MM.1S (cell line): ENCODE measurements around the gene MICAL2.

ENCODE experiments used
- DNase-seq: peaks from one replicate; pipeline ENCODE4 v3.0.0-alpha.2; 2015
- H2AFZ ChIP-seq: fragments of 300-600 bp; sonication (generic); 2 replicates; pipeline ENCODE4 v1.6.0; 2016; ENCODE audit warnings: antibody characterized with exemption, low read length
- H3F3A ChIP-seq: fragments of 300-600 bp; sonication (generic); 2 replicates; pipeline ENCODE4 v1.6.1; 2016; ENCODE audit warnings: mild to moderate bottlenecking, antibody characterized with exemption, low read length, moderate library complexity, mixed read lengths; ENCODE audit not compliant: insufficient read depth
- H3K27ac ChIP-seq: fragments of 300-600 bp; sonication (generic); 2 replicates; pipeline ENCODE4 v1.5.1; 2016; ENCODE audit warnings: mild to moderate bottlenecking, low read length
- H3K27me3 ChIP-seq: fragments of 300-600 bp; sonication (generic); replicated peaks from 2 replicates; pipeline ENCODE4 v1.6.0; 2016; ENCODE audit warnings: low read length; ENCODE audit not compliant: insufficient read depth
- H3K36me3 ChIP-seq: fragments of 300-600 bp; sonication (generic); replicated peaks from 2 replicates; pipeline ENCODE4 v1.6.1; 2016; ENCODE audit warnings: mild to moderate bottlenecking, low read length, mixed read lengths; ENCODE audit not compliant: insufficient read depth
- H3K4me1 ChIP-seq: fragments of 300-600 bp; sonication (generic); 2 replicates; pipeline ENCODE4 v1.6.1; 2016; ENCODE audit warnings: low read length, mixed read lengths
- H3K4me2 ChIP-seq: fragments of 300-600 bp; sonication (generic); 2 replicates; pipeline ENCODE4 v1.6.0; 2016; ENCODE audit warnings: low read depth, low read length
- H3K4me3 ChIP-seq: fragments of 300-600 bp; sonication (generic); 2 replicates; pipeline ENCODE4 v1.5.1; 2016; ENCODE audit warnings: low read length, mixed read lengths
- H3K79me2 ChIP-seq: fragments of 300-600 bp; sonication (generic); 2 replicates; pipeline ENCODE4 v1.6.1; 2016; ENCODE audit warnings: mixed run types, low read length, mixed read lengths
- H3K9ac ChIP-seq: fragments of 300-600 bp; sonication (generic); 2 replicates; pipeline ENCODE4 v1.6.1; 2016; ENCODE audit warnings: low read length, mixed read lengths
- H3K9me2 ChIP-seq: fragments of 300-600 bp; sonication (generic); replicated peaks from 2 replicates; pipeline ENCODE4 v1.6.1; 2016; ENCODE audit warnings: mild to moderate bottlenecking, low read length, mixed read lengths; ENCODE audit not compliant: insufficient read depth
- H3K9me3 ChIP-seq: fragments of 300-600 bp; sonication (generic); replicated peaks from 2 replicates; pipeline ENCODE4 v1.6.1; 2016; ENCODE audit warnings: mild to moderate bottlenecking, low read length, mixed read lengths; ENCODE audit not compliant: insufficient read depth
- H4K20me1 ChIP-seq: fragments of 300-600 bp; sonication (generic); 2 replicates; pipeline ENCODE4 v1.6.1; 2016; ENCODE audit warnings: mild to moderate bottlenecking, low read length, moderate library complexity, mixed read lengths; ENCODE audit not compliant: insufficient read depth
- EZH2 ChIP-seq: fragments of 300-600 bp; sonication (generic); optimal IDR thresholded peaks from 2 replicates; pipeline ENCODE3; 2017; ENCODE audit warnings: low read depth, mild to moderate bottlenecking, antibody characterized with exemption, low read length, mixed read lengths
- EZH2phosphoT487 ChIP-seq: fragments of 300-600 bp; sonication (generic); IDR thresholded peaks from 2 replicates; pipeline ENCODE4 v1.6.1; 2018; ENCODE audit warnings: antibody characterized with exemption, low read length
- TF ChIP-seq, protein P1 (sequence below): fragments of 300-600 bp; sonication (generic); IDR thresholded peaks from 2 replicates; pipeline ENCODE4 v1.5.1; 2016; ENCODE audit warnings: antibody characterized with exemption, low read length, mixed read lengths

Gene MICAL2

DNA sequence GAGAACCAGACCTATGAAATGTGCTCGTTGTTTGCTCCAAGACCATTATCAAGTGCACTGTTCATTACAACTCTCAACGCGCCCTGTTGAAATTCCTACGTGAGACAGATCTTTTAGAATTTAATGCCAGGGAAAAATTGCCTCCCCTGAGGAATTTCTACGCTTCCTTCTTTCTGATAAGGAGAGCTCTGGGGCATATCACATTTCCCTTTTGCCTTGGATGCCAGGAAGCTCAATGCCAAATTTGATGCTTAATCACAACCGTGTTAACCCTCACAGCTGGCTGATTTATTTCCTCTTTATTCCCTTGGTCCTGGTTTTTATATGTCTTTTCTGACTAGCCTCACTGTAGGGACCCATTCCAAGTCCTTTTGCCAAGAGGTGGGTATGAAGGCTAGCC lies 109.4 kb downstream of the MICAL2 start:
- Histone ChIP-seq H2AFZ (no peak overlapping the region), H3K4me3 (no peak overlapping the region), H3K36me3 (no peaks in the 10 kb centered on the region), H3K9ac (no peak overlapping the region), H3K9me3 (no peaks in the 10 kb centered on the region), H3K79me2 (no peaks in the 10 kb centered on the region), H3K27ac (no peak overlapping the region), H3K4me1 (peaks cover 14% of the 10 kb centered on the region), H3F3A (no peaks in the 10 kb centered on the region), H3K4me2 (no peak overlapping the region), H3K27me3 (no peaks in the 10 kb centered on the region), H4K20me1 (no peaks in the 10 kb centered on the region), H3K9me2 (no peaks in the 10 kb centered on the region)
- DNase-seq, result no peak
- no peak for TF ChIP-seq EZH2phosphoT487
- TF ChIP-seq EZH2, result no peak
- TF ChIP-seq, protein P1, sequence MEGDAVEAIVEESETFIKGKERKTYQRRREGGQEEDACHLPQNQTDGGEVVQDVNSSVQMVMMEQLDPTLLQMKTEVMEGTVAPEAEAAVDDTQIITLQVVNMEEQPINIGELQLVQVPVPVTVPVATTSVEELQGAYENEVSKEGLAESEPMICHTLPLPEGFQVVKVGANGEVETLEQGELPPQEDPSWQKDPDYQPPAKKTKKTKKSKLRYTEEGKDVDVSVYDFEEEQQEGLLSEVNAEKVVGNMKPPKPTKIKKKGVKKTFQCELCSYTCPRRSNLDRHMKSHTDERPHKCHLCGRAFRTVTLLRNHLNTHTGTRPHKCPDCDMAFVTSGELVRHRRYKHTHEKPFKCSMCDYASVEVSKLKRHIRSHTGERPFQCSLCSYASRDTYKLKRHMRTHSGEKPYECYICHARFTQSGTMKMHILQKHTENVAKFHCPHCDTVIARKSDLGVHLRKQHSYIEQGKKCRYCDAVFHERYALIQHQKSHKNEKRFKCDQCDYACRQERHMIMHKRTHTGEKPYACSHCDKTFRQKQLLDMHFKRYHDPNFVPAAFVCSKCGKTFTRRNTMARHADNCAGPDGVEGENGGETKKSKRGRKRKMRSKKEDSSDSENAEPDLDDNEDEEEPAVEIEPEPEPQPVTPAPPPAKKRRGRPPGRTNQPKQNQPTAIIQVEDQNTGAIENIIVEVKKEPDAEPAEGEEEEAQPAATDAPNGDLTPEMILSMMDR, result no peak

DNA sequence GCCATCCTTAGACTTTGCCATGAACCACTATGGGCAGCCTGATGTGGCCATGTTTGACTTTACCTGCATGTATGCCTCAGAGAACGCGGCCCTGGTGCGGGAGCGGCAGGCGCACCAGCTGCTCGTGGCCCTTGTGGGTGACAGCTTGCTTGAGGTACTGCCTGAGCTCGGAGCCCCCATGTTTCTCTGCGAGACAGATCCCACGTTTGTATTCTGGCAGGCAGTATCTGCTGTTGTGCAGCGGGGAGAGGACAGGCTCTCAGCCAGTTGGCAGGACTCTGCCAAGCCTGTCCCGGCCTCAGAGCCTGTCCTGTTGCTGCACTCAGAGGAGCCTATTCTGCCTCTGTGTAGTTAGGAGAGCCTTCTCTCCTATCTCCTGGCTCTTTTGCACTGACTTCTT lies 109.9 kb downstream of the MICAL2 start:
- no peak overlapping the region for H3K27ac ChIP-seq

DNA sequence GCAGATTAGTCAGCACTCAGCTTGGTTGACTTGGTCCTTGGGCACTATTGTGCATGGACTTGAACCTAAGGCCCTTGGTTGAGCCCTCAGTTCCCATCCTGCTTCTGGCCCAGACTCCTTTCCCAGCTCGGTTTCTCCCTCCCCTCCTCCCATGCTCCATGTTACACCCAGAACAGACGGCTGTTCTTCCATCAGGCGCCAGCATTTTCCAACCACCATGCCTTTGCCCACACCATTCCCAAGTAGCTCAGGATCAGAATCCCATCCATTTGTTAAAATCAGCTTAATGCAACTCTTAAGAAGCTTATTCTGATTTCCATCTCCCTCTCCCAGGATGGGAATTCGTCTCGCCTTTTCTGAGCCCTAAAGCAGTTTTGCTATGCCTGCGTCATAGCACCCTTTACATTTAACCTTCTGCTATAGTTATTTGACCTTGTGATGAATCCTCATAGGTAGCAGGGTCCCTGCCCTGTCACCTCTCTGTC lies 110.7 kb downstream of the MICAL2 start:
- peaks cover 19% of the 10 kb centered on the region for H3K4me1 ChIP-seq
- no peaks in the 10 kb centered on the region for H3K9me3 ChIP-seq
- H3K4me2 ChIP-seq, result no peak overlapping the region
- no peaks in the 10 kb centered on the region for H3F3A ChIP-seq
- H3K9me2 ChIP-seq, result no peaks in the 10 kb centered on the region
- no peak overlapping the region for H3K4me3 ChIP-seq
- H3K79me2 ChIP-seq, result no peaks in the 10 kb centered on the region
- H3K36me3 ChIP-seq, result no peaks in the 10 kb centered on the region
- no peaks in the 10 kb centered on the region for H3K27me3 ChIP-seq
- no peak overlapping the region for H3K27ac ChIP-seq
- H3K9ac ChIP-seq, result no peak overlapping the region
- H4K20me1 ChIP-seq, result no peaks in the 10 kb centered on the region
- no peak overlapping the region for H2AFZ ChIP-seq
- TF ChIP-seq EZH2 (no peak), EZH2phosphoT487 (no peak)
- TF ChIP-seq, protein P1, result no peak
- DNase-seq, result no peak

More for the DNA sequence above, 109.9 kb downstream of the MICAL2 start:
- Histone ChIP-seq H4K20me1 (no peaks in the 10 kb centered on the region), H3K27me3 (no peaks in the 10 kb centered on the region), H2AFZ (no peak overlapping the region), H3K4me2 (no peak overlapping the region), H3K79me2 (no peaks in the 10 kb centered on the region), H3K9me3 (no peaks in the 10 kb centered on the region), H3F3A (no peaks in the 10 kb centered on the region), H3K4me1 (peaks cover 19% of the 10 kb centered on the region), H3K4me3 (no peak overlapping the region), H3K36me3 (no peaks in the 10 kb centered on the region), H3K9me2 (no peaks in the 10 kb centered on the region), H3K9ac (no peak overlapping the region)
- TF ChIP-seq EZH2 (no peak), EZH2phosphoT487 (no peak)
- TF ChIP-seq, protein P1, result no peak
- DNase-seq, result no peak
